Ecto neural progenitor cell (in vitro differentiated cells): ENCODE measurements around the gene ADAP1.

ENCODE experiments used
- DNase-seq: peaks from one replicate; pipeline ENCODE4 v3.0.0-alpha.2; 2018; ENCODE audit warnings: low spot score

Gene ADAP1

GRCh38 chr7:922334-923107, 32.0 kb downstream of the ADAP1 start:
- DNase-seq, result no peak

DNA sequence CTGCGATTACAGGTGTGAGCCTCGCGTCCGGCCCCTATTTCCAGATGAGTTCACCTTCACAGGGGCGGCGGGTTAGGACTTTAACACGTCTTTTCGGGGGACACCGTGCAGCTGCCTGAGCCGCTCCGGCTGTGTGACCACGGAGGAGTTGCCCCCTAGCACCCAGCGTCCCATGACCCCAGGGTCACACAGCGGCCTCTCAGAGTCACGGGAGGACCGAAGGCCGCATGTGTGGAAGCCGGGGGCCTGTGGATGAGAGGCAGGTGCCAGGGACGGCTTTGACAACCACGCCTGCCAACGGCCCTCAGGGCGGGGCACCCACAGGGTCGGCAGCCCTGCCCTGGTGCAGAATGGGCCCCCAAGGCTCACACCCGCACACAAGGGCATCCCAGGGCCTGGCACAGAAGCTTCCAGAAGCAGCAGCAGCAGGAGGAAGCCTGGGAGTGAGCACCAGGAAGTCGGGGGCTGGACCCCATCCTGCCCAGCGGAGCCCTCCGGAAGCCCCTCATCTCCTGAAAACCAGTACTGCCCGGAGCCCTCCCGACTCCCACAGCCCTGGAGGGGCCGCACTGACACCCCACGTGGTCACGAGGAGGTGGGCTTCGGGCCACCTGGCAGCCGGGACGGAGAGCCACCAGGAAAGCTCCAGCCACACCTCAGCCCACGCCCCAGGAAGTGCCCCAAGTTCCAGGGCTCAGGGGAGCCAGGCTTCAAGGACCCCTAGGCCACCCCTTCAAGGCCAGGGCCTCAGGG, 32.7 kb downstream of the ADAP1 start:
- DNase-seq, result no peak

DNA sequence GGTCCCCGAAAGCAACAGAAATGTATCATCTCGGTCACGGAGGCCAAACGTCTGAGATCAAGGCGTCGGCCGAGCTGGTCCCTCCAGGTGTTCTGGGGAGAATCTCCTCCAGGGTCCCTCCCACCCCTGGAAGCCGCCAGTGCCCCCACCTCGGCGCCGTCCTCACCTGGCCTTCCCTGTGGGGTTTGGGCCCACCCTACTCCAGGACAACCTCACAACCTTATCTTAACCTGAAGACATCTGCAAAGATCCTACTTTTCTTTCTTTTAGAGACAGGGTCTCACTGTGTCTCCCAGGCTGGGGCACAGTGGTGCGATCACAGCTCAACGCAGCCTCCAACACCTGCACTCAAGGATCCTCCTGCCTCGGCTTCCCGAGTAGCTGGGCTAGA, 33.4 kb downstream of the ADAP1 start:
- no peak for DNase-seq

DNA sequence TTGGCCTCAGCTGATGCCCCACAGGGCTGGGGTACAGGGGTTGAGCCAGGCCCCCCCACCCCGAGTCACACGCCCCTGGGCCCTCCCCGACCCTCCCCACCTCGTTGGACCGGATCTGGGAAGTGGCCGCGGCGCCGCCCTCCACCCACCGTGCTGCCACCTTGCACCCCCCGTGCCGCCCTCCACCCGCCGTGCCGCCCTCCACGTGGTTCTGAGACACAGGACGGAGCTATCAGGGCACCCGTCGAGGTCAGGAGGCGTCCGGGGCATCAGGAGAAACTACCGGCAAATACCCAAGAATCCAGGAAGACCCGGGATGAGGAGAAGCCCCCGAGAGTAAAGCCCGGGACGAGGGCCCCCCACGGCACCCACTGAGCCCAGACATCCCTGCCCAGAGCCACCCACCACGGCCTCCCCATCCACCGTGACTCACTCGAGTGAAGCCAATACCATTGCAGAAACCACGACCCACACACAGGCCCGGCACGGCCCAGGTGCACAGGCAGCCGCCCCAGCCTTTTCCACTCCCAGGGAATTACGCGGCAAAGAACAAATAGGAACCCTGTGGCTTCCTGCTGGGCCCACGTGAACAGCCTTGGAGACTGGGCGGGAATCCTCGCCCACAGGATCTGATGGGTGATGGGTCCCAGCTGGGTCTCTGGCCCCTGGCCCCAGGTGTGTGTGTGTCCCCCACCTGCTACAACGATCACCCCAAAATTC, 34.0 kb downstream of the ADAP1 start:
- no peak for DNase-seq

DNA sequence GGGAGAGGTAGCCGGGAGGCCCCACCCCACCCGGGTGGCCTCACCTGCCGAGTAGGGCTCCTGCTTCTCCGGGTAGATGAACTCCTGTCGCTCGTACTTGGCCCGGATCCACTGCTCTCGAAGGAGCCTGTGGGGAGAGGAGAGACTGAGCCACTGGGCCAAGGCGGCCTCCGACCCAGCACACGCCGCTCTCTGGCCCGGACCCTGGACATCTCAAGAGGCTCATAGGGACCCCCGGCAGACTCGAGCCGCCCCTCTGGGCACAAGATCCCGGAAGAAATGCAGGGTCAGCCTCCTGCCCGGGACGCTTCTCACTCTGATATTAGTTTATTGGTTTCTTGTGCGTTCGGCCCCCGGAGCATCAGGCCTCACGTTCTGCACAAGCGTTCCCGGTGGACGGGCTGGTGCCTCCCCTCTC, 34.5 kb downstream of the ADAP1 start:
- DNase-seq, result no peak

DNA sequence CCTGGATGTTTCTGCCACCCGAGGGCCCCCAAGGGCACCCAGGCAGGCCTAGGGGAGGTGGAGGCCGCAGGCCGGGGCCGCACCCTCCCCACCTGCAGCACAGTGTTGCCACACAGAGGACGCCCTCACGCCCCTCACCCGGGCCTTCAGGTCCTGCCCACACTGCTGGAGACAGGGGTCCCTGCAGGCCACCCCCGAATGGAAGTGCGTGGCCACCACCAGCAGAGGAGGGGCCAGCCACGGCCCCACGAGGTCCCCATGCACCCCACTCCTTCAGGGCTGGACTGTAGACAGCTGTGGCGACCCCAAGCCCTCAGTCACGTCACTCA, 35.4 kb downstream of the ADAP1 start:
- DNase-seq, result no peak

DNA sequence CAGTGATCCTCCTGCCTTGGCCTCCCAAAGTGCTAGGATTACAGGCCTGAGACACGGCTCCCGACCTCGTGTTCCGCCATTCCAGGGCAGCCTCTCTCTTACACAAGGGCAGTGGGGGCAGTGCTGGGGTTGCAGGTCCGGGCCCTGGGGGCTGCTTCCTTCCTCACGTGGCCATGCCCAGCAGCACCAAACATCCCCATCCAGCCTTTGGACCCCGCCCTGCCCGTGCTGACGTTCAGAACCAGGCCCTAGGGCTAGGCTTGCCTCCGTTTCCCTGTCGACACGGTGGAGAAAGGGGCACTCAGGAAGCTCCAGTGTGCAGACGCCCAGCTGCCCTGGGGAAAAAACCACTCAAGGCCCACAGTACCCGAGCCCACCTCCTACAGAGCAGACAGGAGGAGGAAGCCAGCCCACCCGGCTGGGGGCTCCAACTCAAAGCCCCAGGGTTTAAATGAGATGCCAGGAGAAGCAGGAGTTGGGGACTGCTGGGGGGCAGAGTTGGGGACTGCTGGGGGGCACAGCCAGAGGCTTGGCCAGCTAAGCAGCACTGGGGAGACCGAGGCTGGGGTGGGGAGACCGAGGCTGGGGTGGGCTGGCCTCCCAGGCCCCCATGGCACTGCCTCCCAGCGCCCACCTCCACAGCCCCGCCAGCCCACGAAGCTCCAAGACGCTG, 35.9 kb downstream of the ADAP1 start:
- DNase-seq, result no peak

DNA sequence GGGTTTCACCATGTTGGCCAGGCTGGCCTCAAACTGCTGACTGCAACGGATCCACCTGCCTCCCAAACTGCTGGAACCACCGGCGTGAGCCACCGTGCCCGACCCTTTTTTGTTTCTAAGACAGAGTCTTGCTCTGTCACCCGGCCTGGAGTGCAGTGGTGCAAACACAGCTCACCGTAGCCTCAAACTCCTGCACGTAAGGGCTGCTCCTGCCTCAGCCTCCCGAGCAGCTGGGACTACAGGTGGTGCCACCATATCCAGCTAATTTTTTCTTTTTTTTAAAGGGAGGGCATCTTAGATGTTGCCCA, 36.4 kb downstream of the ADAP1 start:
- DNase-seq, result no peak

- DNase-seq, result no peak
These were observed 37.0 kb downstream of the ADAP1 start for GRCh38 chr7:917255-918117.

DNA sequence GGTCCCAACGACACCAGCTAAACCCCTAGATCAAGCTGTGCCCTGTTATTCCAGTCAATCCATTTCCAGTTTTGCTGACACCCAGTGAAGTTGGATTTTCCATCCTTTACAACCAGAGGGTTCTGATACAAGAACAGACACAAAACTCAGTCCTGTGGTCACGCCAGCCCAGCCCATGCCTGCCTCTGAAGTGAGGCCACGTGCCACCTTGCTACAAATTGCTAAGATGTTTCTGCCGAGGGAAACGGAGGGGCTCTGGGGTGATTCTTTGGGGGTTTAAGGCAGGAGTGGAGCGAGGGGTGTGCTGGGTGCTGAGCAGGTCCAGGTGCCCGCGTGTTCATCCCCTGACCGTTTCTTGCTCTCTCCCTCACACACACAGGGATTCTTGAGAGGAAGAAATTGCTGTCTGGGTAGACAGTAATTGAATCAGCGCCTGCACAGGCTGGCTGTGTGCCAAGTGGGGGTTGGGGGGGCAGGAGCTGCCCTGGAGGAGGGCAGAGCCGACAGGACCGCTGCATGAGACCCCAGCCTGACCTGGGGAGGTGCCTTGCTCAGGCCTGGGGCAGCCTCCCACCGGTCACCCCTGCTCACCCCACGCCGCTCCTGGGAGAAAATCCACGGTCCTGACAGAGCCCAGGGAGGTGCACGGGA, 38.1 kb downstream of the ADAP1 start:
- DNase-seq, result no peak

- no peak for DNase-seq
These were observed 38.9 kb downstream of the ADAP1 start for GRCh38 chr7:915291-916218.

- DNase-seq, result no peak
These were observed 39.8 kb downstream of the ADAP1 start for GRCh38 chr7:914521-915194.

DNA sequence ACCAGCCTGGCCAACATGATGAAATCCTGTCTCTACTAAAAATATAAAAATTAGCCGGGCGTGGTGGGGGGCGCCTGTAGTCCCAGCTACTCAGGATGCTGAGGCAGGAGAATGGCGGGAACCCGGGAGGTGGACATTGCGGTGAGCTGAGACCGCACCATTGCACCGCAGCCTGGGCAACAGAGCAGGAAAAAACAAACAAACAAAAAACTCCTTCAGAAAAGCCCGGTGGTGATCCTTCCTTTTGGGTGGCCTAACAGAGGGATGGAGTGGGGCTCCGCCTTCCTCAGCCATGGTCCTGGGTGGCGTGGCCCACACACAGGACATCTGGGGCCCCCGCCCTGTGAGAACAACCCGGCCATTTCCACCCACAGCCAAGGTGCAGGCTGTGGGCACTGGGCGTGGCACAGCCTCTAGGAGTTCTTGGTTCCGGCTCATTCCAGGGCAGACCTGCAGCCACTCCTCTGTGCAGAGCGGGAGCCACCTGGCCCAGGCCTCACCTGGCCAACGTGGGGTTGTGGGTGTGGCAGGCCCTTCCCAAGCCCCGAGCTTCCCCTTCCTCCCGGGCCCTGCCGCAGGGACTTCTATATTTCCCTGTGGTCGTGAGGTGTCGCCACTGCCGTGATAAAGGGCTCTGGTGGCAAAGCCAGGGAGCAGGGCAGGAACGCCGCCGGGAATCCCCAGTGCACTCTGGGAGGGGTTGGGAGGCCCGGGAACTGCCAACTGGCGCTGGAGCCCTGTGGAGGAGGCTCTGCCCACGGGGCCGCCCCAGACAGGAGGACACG, 40.6 kb downstream of the ADAP1 start:
- no peak for DNase-seq

- no peak for DNase-seq
These were observed 42.5 kb downstream of the ADAP1 start for GRCh38 chr7:911791-912480.

DNA sequence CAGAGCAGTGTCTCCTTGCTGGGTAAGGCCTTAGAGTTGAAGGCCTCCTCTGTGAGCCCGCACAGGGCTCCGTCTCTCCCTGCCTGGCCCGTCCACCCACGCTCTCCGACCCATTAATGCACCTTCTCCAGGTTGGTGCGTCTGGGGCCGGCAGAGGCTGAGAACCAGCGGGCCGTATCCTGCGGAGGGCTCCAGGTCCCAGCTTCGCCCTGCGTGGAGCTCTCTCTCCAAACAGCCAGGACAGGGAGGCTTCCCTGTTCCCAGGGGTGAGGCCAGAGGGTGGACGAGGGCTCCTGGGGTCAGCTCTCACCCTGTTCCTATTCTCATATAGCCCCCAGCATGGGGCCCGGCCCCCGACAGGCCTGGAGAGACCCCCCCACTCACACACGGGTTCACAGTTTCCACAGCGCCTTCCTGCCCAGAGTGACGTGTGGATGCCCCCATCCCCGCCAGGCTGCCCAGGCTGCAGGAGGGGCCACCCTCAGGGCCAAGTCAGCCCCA, 43.5 kb downstream of the ADAP1 start:
- DNase-seq, result no peak

GRCh38 chr7:910441-910861, 44.0 kb downstream of the ADAP1 start:
- DNase-seq, result no peak

GRCh38 chr7:909358-910329, 44.8 kb downstream of the ADAP1 start:
- DNase-seq, result no peak
